ENCODE measurements around the gene COL4A1.

Gene COL4A1

GRCh38 chr13:110285991-110286832 lies 20.7 kb downstream of the COL4A1 start:
- no peak for TF ChIP-seq CTCF (IDR thresholded peaks at IDR 0.05; ENCODE audit: low read depth, low read length)
- no peak for DNase-seq (ENCODE audit: extremely low read depth, low read depth)

- no peak for TF ChIP-seq CTCF (IDR thresholded peaks at IDR 0.05; ENCODE audit: low read depth, low read length)
- no peak for DNase-seq (ENCODE audit: extremely low read depth, low read depth)
These were observed 22.0 kb downstream of the COL4A1 start for GRCh38 chr13:110284779-110285484.

GRCh38 chr13:110283736-110284517 lies 23.0 kb downstream of the COL4A1 start:
- TF ChIP-seq CTCF (IDR thresholded peaks at IDR 0.05; ENCODE audit: low read depth, low read length), result no peak
- no peak for DNase-seq (ENCODE audit: extremely low read depth, low read depth)

GRCh38 chr13:110282316-110282841 lies 24.6 kb downstream of the COL4A1 start:
- TF ChIP-seq CTCF (IDR thresholded peaks at IDR 0.05; ENCODE audit: low read depth, low read length), result no peak
- DNase-seq (ENCODE audit: extremely low read depth, low read depth), result no peak

GRCh38 chr13:110281736-110282135 lies 25.2 kb downstream of the COL4A1 start:
- TF ChIP-seq CTCF (IDR thresholded peaks at IDR 0.05; ENCODE audit: low read depth, low read length), result no peak
- no peak for DNase-seq (ENCODE audit: extremely low read depth, low read depth)

- DNase-seq (ENCODE audit: extremely low read depth, low read depth), result no peak
- TF ChIP-seq CTCF (IDR thresholded peaks at IDR 0.05; ENCODE audit: low read depth, low read length), result no peak
These were observed 25.8 kb downstream of the COL4A1 start for GRCh38 chr13:110280985-110281688.
